PFSK-1 (cell line): ENCODE results near the gene ZBED5.

ENCODE experiments used
- POLR2AphosphoS5 ChIP-seq: IDR thresholded peaks from 2 replicates; pipeline ENCODE4 v1.6.1; 2012; ENCODE audit warnings: low read depth, mild to moderate bottlenecking, control low read depth, low read length, moderate library complexity
- SIN3A ChIP-seq: IDR thresholded peaks from 2 replicates; pipeline ENCODE4 v1.6.1; 2012; ENCODE audit warnings: mild to moderate bottlenecking, low read length, moderate library complexity, borderline replicate concordance; ENCODE audit not compliant: insufficient read depth
- TAF1 ChIP-seq: IDR thresholded peaks from 2 replicates; pipeline ENCODE4 v1.6.1; 2012; ENCODE audit warnings: low read length, control low read depth, borderline replicate concordance; ENCODE audit not compliant: insufficient read depth
- TF ChIP-seq, protein P1 (sequence below), 2 experiments: IDR thresholded peaks; 2 replicates each; pipeline versions ENCODE4 v1.6.1 to v1.8.0; 2011 to 2012; ENCODE audit warnings: low read depth in 2 of 2, low read length in 2 of 2, control low read depth in 1 of 2, inconsistent platforms in 1 of 2, mild to moderate bottlenecking in 1 of 2, moderate library complexity in 1 of 2; ENCODE audit not compliant: insufficient read depth in 1 of 2

DNA sequence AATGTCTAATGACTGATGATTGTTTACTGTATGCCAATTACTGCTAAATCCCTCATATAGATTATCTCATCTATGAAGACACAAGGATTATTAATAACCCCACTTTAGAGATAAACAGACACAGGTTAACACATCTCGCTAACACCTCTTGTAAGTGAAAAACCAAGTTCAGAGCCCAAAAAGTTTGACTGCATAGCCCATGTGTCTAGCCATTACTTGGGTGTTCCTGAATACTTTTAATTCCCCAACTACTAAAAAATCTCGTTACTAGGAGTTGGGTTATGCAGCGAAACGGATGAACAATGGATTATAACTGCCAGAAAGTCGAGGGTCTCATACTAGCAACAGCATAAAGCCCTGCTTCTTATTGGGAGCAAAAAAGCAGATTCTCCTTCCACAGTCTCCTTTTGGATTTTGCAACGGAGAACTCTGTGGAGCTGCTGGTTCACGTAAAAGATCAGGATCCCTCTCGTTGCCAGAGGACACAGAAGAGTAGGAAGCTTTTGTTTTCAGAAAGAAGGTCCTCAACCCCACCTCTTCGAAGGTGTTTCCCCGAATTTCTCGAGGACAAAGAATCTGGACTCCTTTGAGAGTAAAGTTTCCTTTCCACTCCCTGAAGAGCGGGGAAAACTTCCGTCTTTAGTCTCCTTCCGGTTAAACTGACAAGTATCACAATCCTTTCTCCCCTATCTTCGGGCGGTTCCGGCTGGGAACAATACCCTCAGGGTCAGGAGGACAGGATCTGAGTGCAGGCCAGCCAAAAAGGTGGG, 979 bp downstream of the ZBED5 start:
- TF ChIP-seq POLR2AphosphoS5 (no peak), SIN3A (no peak), TAF1 (no peak)
- TF ChIP-seq, protein P1, sequence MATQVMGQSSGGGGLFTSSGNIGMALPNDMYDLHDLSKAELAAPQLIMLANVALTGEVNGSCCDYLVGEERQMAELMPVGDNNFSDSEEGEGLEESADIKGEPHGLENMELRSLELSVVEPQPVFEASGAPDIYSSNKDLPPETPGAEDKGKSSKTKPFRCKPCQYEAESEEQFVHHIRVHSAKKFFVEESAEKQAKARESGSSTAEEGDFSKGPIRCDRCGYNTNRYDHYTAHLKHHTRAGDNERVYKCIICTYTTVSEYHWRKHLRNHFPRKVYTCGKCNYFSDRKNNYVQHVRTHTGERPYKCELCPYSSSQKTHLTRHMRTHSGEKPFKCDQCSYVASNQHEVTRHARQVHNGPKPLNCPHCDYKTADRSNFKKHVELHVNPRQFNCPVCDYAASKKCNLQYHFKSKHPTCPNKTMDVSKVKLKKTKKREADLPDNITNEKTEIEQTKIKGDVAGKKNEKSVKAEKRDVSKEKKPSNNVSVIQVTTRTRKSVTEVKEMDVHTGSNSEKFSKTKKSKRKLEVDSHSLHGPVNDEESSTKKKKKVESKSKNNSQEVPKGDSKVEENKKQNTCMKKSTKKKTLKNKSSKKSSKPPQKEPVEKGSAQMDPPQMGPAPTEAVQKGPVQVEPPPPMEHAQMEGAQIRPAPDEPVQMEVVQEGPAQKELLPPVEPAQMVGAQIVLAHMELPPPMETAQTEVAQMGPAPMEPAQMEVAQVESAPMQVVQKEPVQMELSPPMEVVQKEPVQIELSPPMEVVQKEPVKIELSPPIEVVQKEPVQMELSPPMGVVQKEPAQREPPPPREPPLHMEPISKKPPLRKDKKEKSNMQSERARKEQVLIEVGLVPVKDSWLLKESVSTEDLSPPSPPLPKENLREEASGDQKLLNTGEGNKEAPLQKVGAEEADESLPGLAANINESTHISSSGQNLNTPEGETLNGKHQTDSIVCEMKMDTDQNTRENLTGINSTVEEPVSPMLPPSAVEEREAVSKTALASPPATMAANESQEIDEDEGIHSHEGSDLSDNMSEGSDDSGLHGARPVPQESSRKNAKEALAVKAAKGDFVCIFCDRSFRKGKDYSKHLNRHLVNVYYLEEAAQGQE (IDR thresholded peaks at IDR 0.05; ENCODE audit: insufficient read depth in 1 of 2, low read depth in 2 of 2, low read length in 2 of 2), result no peak
